Measurements from ENCODE around the gene DGKI. TPM values are rescaled to one million over a fixed set of nuclear protein-coding genes. Genes with fewer than 3 reads are reported as not detected.

Gene DGKI
- total RNA-seq, 3 donors from 2014 or later: 0.36 to 1.4 (median 0.46) TPM

DNA sequence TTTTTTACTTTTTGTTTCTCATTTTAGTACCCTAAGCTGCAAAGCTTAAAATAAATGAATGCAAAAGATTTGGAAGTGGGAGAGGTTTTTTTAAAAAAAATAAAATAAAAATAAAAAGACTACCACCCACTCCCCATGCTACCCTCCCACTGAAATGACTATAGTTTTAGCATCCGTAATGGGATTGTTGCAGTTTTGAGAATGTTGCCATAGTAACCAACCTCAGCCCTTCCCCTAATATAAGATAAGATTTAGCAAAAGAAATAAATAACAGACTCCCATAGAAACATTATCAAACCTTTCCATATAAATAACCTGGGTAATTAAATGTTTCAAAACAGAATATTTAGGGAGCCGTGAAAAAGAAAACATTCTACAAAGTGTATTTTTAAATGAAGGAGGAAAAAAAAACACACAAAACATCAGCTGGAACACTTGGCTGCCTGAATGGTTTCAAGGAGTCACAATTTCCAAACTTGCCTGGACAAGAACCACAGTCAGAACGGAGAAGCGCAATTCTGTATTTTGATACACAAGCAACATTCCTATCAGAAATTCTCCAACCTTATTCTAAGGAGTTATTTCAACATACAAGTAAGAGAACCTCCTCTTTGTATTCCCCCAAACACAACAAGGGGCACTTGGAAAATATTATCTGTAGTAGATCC, 57.4 kb downstream of the DGKI start:
- Histone ChIP-seq H3K4me1 (ENCODE audit: low read depth) (no peaks in the 10 kb centered on the region), H3K9me3 (no peaks in the 10 kb centered on the region), H3K4me3 (no peak overlapping the region), H3K36me3 (ENCODE audit: low read depth) (no peaks in the 10 kb centered on the region)
- DNase-seq (no peak), ATAC-seq (no peak)
- intact Hi-C loops (cut with DNase I, micrococcal nuclease): no loop called here
- TF ChIP-seq, protein P1, sequence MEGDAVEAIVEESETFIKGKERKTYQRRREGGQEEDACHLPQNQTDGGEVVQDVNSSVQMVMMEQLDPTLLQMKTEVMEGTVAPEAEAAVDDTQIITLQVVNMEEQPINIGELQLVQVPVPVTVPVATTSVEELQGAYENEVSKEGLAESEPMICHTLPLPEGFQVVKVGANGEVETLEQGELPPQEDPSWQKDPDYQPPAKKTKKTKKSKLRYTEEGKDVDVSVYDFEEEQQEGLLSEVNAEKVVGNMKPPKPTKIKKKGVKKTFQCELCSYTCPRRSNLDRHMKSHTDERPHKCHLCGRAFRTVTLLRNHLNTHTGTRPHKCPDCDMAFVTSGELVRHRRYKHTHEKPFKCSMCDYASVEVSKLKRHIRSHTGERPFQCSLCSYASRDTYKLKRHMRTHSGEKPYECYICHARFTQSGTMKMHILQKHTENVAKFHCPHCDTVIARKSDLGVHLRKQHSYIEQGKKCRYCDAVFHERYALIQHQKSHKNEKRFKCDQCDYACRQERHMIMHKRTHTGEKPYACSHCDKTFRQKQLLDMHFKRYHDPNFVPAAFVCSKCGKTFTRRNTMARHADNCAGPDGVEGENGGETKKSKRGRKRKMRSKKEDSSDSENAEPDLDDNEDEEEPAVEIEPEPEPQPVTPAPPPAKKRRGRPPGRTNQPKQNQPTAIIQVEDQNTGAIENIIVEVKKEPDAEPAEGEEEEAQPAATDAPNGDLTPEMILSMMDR (IDR thresholded peaks at IDR 0.05): no peak

DNA sequence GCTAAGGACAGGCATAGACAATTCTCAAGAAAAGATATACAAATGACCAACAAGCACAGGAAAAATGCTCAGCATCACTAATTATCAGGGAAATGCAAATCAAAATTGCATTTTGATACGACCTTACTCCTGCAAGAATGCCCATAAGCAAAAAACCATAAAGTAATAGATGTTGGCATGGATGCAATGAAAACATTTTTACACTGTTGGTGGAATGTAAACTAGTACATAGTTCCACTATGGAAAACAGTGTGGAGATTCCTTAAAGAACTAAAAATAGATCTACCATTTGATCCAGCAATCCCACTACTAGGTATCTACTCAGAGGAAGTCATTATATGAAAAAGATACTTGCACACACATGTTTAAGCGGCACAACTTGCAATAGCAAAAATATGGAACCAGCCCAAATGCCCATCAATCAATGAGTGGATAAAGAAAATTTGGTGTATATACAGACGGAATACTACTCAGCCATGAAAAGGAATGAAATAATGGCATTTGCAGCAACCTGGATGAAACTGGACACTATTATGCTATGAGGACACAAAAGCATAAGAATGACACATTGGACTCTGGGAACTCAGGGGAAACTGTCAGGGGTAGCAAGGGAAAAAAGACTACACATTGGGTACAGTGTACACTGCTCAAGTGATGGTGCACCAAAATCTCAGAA, 59.3 kb downstream of the DGKI start:
- H3K36me3 ChIP-seq (ENCODE audit: low read depth): no peaks in the 10 kb centered on the region
- ATAC-seq: no peak

DNA sequence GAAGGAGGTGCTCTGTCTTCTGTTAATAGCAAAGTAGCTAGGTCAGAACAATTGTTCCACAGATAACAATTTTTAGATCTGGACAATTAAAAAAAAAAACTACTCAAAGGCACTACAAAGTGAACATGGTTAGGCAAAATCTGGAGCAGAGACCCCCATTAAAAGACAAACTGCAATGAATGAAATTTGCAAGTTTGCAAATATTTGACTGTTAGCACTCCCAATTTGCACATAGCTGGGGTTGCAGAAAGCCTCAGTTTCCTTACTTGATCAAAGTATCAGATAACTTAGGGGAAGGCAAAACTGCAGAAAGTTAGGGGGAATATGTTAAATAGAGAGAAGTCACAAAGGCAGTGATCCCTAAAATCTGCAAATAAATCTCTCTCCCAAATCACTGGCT, 68.3 kb downstream of the DGKI start:
- no peaks in the 10 kb centered on the region for H3K4me1 ChIP-seq (ENCODE audit: low read depth)
- no peak overlapping the region for H3K4me3 ChIP-seq
- H3K9me3 ChIP-seq: no peaks in the 10 kb centered on the region
- no peak for ATAC-seq
- no peaks in the 10 kb centered on the region for H3K36me3 ChIP-seq (ENCODE audit: low read depth)
- intact Hi-C loops (cut with DNase I, micrococcal nuclease): no loop called here
- TF ChIP-seq, protein P1 (IDR thresholded peaks at IDR 0.05): no peak
- DNase-seq: no peak

More for the DNA sequence above, 59.3 kb downstream of the DGKI start:
- no peaks in the 10 kb centered on the region for H3K4me1 ChIP-seq (ENCODE audit: low read depth)
- DNase-seq: no peak
- TF ChIP-seq, protein P1 (IDR thresholded peaks at IDR 0.05): no peak
- intact Hi-C loops (cut with DNase I, micrococcal nuclease): no loop called here
- no peak overlapping the region for H3K4me3 ChIP-seq
- H3K9me3 ChIP-seq: no peaks in the 10 kb centered on the region

DNA sequence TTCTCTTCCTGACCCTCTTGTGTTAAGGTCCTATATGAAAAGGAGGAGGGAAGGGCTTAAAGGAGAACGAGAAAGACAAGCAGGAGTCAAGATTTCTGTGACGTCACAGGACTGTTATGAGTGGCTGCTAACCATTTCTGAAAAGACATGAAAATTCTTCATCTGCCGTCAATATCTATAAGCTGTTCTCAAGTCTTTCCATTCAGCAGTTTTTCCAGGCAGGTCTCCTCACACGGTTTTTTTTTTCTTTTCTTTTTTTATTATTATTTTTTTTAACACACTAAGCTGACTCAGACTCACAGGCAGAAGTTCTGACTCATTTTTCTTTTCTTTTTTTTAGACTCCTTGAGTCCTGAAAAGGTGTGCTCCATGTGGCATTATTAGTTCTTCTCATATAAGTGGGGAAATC, 72.0 kb downstream of the DGKI start:
- no peaks in the 10 kb centered on the region for H3K9me3 ChIP-seq
- H3K4me3 ChIP-seq: no peak overlapping the region
- H3K4me1 ChIP-seq (ENCODE audit: low read depth): no peaks in the 10 kb centered on the region
- intact Hi-C loops (cut with DNase I, micrococcal nuclease): no loop called here
- no peak for ATAC-seq
- DNase-seq: no peak
- TF ChIP-seq, protein P1 (IDR thresholded peaks at IDR 0.05): no peak
- no peaks in the 10 kb centered on the region for H3K36me3 ChIP-seq (ENCODE audit: low read depth)

DNA sequence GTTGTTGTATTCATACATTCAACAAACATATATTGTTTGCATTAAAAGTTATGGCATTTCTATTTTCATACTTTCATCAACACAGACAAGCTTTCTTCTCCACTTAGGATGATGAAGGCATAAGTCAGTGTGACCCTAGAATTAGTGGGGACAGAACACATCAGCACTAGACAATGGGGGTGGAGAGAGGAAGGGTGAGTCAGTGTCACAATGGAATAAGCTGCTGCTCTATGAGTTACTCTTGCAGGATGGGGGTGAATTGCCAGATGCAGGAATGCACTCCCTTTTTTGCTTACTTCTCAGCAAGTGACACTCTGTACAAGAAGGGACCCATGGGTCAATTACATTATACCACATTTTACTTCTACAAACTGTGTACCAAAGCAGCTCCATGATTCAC, 74.0 kb downstream of the DGKI start:
- intact Hi-C loops (cut with DNase I, micrococcal nuclease): no loop called here
- TF ChIP-seq, protein P1 (IDR thresholded peaks at IDR 0.05): no peak
- DNase-seq (no peak), ATAC-seq (no peak)
- H3K36me3 ChIP-seq (ENCODE audit: low read depth): no peaks in the 10 kb centered on the region
- H3K9me3 ChIP-seq: no peaks in the 10 kb centered on the region
- H3K4me1 ChIP-seq (ENCODE audit: low read depth): no peaks in the 10 kb centered on the region
- H3K4me3 ChIP-seq: no peak overlapping the region
